ENCODE data around the gene CORO2A. TPM values are rescaled to one million over a fixed set of nuclear protein-coding genes. Genes with fewer than 3 reads are reported as not detected.
"Not testable (repeated sequence)": the region's sequence is repeated elsewhere in the genome, so short reads cannot be mapped to it uniquely, and the experiment has no call there.

CORO2A gene
- total and polyA plus RNA-seq, 3 experiments from 2014 or later: 5.1 to 11.9 (median 5.1) TPM

- Mint-ChIP-seq H3K36me3 (peaks cover 16 to 77% (median 25%) of the 10 kb centered on the region in 3 donors), H3K27me3 (no peaks in the 10 kb centered on the region), H3K27ac (peak overlapping the region in 7 of 8 donors; percentile 4 to 90 (median 42)), H3K9me3 (no peaks in the 10 kb centered on the region), H3K4me1 (peaks cover 32 to 57% (median 46%) of the 10 kb centered on the region in 3 donors), H3K4me3 (no peak overlapping the region)
- Histone ChIP-seq H3K4me3 (ENCODE audit: low read length) (no peak overlapping the region), H3K4me1 (ENCODE audit: insufficient read depth, low read length) (peaks cover 10% of the 10 kb centered on the region), H3K27ac (ENCODE audit: low read depth, low read length) (no peak overlapping the region), H3K36me3 (ENCODE audit: insufficient read depth, low read length) (peaks cover 16% of the 10 kb centered on the region), H3K9me3 (ENCODE audit: low read length) (no peaks in the 10 kb centered on the region), H3K27me3 (ENCODE audit: insufficient read depth, low read length, poor library complexity, severe bottlenecking) (no peaks in the 10 kb centered on the region)
- ChIA-PET POLR2A (interaction anchor here (0.7 kb wide), 1 partner anchor 16 kb away, joined by 3 read pairs; no protein-coding TSS in a partner anchor), CTCF (interaction anchor here (0.9 to 5.1 kb wide), 5 partner anchors 10 to 201 kb away, joined by 3 to 18 read pairs (median 4); no protein-coding TSS in a partner anchor)
- no peak for DNase-seq
Measured at GRCh38 chr9:98091735-98092612, 100.5 kb downstream of the CORO2A start.

- H3K4me3 ChIP-seq (ENCODE audit: low read length); H3K27me3 Mint-ChIP-seq; DNase-seq; H3K9me3 ChIP-seq (ENCODE audit: low read length); H3K27me3 ChIP-seq (ENCODE audit: insufficient read depth, low read length, poor library complexity, severe bottlenecking); H3K27ac ChIP-seq (ENCODE audit: low read depth, low read length); POLR2A ChIA-PET; H3K4me1 ChIP-seq (ENCODE audit: insufficient read depth, low read length); H3K4me3 Mint-ChIP-seq; H3K9me3 Mint-ChIP-seq: not testable (repeated sequence)
- Mint-ChIP-seq H3K4me1 (peaks cover 29 to 55% (median 50%) of the 10 kb centered on the region in 3 donors), H3K36me3 (peaks cover 18 to 77% (median 27%) of the 10 kb centered on the region in 3 donors), H3K27ac (peak overlapping the region in 2 of 8 donors; percentile 44 to 58)
- CTCF ChIA-PET: interaction anchor here (1.2 to 5.1 kb wide), 4 partner anchors 11 to 165 kb away, joined by 3 to 18 read pairs (median 4); partner anchors contain the start of gene TBC1D2
- peaks cover 14% of the 10 kb centered on the region for H3K36me3 ChIP-seq (ENCODE audit: insufficient read depth, low read length)
Measured at GRCh38 chr9:98090674-98091073, 101.8 kb downstream of the CORO2A start.

- no peaks in the 10 kb centered on the region for H3K9me3 Mint-ChIP-seq
- H3K4me3 Mint-ChIP-seq: peak overlapping the region in 3 of 7 donors; percentile 5 to 72 (median 70)
- ChIA-PET POLR2A (interaction anchor here (0.6 kb wide), 1 partner anchor 201 kb away, joined by 3 read pairs; no protein-coding TSS in a partner anchor), CTCF (interaction anchor here (1.1 to 1.2 kb wide), 2 partner anchors 13 to 21 kb away, joined by 3 to 4 read pairs; no protein-coding TSS in a partner anchor)
- H3K4me1 ChIP-seq (ENCODE audit: insufficient read depth, low read length): peaks cover 2% of the 10 kb centered on the region
- H3K4me3 ChIP-seq (ENCODE audit: low read length): no peak overlapping the region
- peaks cover 17 to 58% (median 55%) of the 10 kb centered on the region in 3 donors for H3K4me1 Mint-ChIP-seq
- H3K36me3 Mint-ChIP-seq: peaks cover 10 to 82% (median 21%) of the 10 kb centered on the region in 3 donors
- peak in 4 of 5 donors; percentile 18 to 57 (median 48) for DNase-seq
- H3K9me3 ChIP-seq (ENCODE audit: low read length): no peaks in the 10 kb centered on the region
- H3K36me3 ChIP-seq (ENCODE audit: insufficient read depth, low read length): peaks cover 9% of the 10 kb centered on the region
- H3K27me3 Mint-ChIP-seq: no peaks in the 10 kb centered on the region
- peak overlapping the region in 4 of 8 donors; percentile 66 to 79 (median 77) for H3K27ac Mint-ChIP-seq
- H3K27me3 ChIP-seq (ENCODE audit: insufficient read depth, low read length, poor library complexity, severe bottlenecking): no peaks in the 10 kb centered on the region
- H3K27ac ChIP-seq (ENCODE audit: low read depth, low read length): no peak overlapping the region
Measured at GRCh38 chr9:98087420-98088354, 104.8 kb downstream of the CORO2A start.

- peaks cover 19% of the 10 kb centered on the region for H3K36me3 ChIP-seq (ENCODE audit: insufficient read depth, low read length)
- Mint-ChIP-seq H3K4me3 (peak overlapping the region in 1 of 7 donors; percentile 72), H3K36me3 (peaks cover 9 to 84% (median 20%) of the 10 kb centered on the region in 3 donors), H3K9me3 (no peaks in the 10 kb centered on the region), H3K27ac (peak overlapping the region in 7 of 8 donors; percentile 1 to 91 (median 76)), H3K4me1 (peaks cover 25 to 64% (median 61%) of the 10 kb centered on the region in 3 donors), H3K27me3 (no peaks in the 10 kb centered on the region)
- ChIA-PET POLR2A (interaction anchor here (1.1 kb wide), 1 partner anchor 15 kb away, joined by 4 read pairs; no protein-coding TSS in a partner anchor), CTCF (interaction anchor here (1.1 kb wide), 1 partner anchor 12 kb away, joined by 3 read pairs; no protein-coding TSS in a partner anchor)
- H3K27ac ChIP-seq (ENCODE audit: low read depth, low read length): no peak overlapping the region
- no peak overlapping the region for H3K4me3 ChIP-seq (ENCODE audit: low read length)
- H3K27me3 ChIP-seq (ENCODE audit: insufficient read depth, low read length, poor library complexity, severe bottlenecking): no peaks in the 10 kb centered on the region
- no peak for DNase-seq
- no peaks in the 10 kb centered on the region for H3K9me3 ChIP-seq (ENCODE audit: low read length)
- H3K4me1 ChIP-seq (ENCODE audit: insufficient read depth, low read length): peaks cover 15% of the 10 kb centered on the region
Measured at GRCh38 chr9:98086461-98086860, 106.0 kb downstream of the CORO2A start.

- Mint-ChIP-seq H3K9me3 (no peaks in the 10 kb centered on the region), H3K4me1 (peaks cover 26 to 68% (median 63%) of the 10 kb centered on the region in 3 donors), H3K27ac (peak overlapping the region in 4 of 8 donors; percentile 67 to 82 (median 74)), H3K36me3 (peaks cover 9 to 88% (median 20%) of the 10 kb centered on the region in 3 donors), H3K27me3 (no peaks in the 10 kb centered on the region), H3K4me3 (no peak overlapping the region)
- Histone ChIP-seq H3K27me3 (ENCODE audit: insufficient read depth, low read length, poor library complexity, severe bottlenecking) (no peaks in the 10 kb centered on the region), H3K4me3 (ENCODE audit: low read length) (no peak overlapping the region), H3K9me3 (ENCODE audit: low read length) (no peaks in the 10 kb centered on the region), H3K36me3 (ENCODE audit: insufficient read depth, low read length) (peaks cover 19% of the 10 kb centered on the region), H3K4me1 (ENCODE audit: insufficient read depth, low read length) (peaks cover 17% of the 10 kb centered on the region), H3K27ac (ENCODE audit: low read depth, low read length) (no peak overlapping the region)
- POLR2A ChIA-PET: interaction anchor here (1.1 kb wide), 1 partner anchor 16 kb away, joined by 4 read pairs; no protein-coding TSS in a partner anchor
- DNase-seq: no peak
- CTCF ChIA-PET: no interaction called here
Measured at GRCh38 chr9:98085944-98086343, 106.5 kb downstream of the CORO2A start.

- Mint-ChIP-seq H3K4me3 (peak overlapping the region in 1 of 7 donors; percentile 7), H3K36me3 (peaks cover 9 to 90% (median 18%) of the 10 kb centered on the region in 3 donors), H3K27me3 (no peaks in the 10 kb centered on the region), H3K4me1 (peaks cover 24 to 64% (median 58%) of the 10 kb centered on the region in 3 donors), H3K27ac (peak overlapping the region; percentile 13 to 75 (median 65)), H3K9me3 (no peaks in the 10 kb centered on the region)
- Histone ChIP-seq H3K4me3 (ENCODE audit: low read length) (no peak overlapping the region), H3K36me3 (ENCODE audit: insufficient read depth, low read length) (peaks cover 26% of the 10 kb centered on the region), H3K27me3 (ENCODE audit: insufficient read depth, low read length, poor library complexity, severe bottlenecking) (no peaks in the 10 kb centered on the region), H3K9me3 (ENCODE audit: low read length) (no peaks in the 10 kb centered on the region), H3K4me1 (ENCODE audit: insufficient read depth, low read length) (peaks cover 17% of the 10 kb centered on the region), H3K27ac (ENCODE audit: low read depth, low read length) (no peak overlapping the region)
- POLR2A ChIA-PET: no interaction called here
- CTCF ChIA-PET: interaction anchor here (1.1 to 1.6 kb wide), 2 partner anchors 10 to 11 kb away, joined by 3 to 7 read pairs; no protein-coding TSS in a partner anchor
- no peak for DNase-seq
Measured at GRCh38 chr9:98085058-98085457, 107.4 kb downstream of the CORO2A start.

GRCh38 chr9:98084396-98084795 is 108.0 kb downstream of the CORO2A start:
- H3K4me3 ChIP-seq (ENCODE audit: low read length): no peak overlapping the region
- Mint-ChIP-seq H3K36me3 (peaks cover 9 to 87% (median 16%) of the 10 kb centered on the region in 3 donors), H3K9me3 (no peaks in the 10 kb centered on the region), H3K4me3 (no peak overlapping the region), H3K27me3 (no peaks in the 10 kb centered on the region), H3K27ac (peak overlapping the region in 5 of 8 donors; percentile 35 to 76 (median 67)), H3K4me1 (peaks cover 19 to 57% (median 52%) of the 10 kb centered on the region in 3 donors)
- no peaks in the 10 kb centered on the region for H3K27me3 ChIP-seq (ENCODE audit: insufficient read depth, low read length, poor library complexity, severe bottlenecking)
- H3K9me3 ChIP-seq (ENCODE audit: low read length): no peaks in the 10 kb centered on the region
- POLR2A ChIA-PET: interaction anchor here (0.6 kb wide), 1 partner anchor 173 kb away, joined by 3 read pairs; no protein-coding TSS in a partner anchor
- no peak for DNase-seq
- H3K4me1 ChIP-seq (ENCODE audit: insufficient read depth, low read length): peaks cover 17% of the 10 kb centered on the region
- H3K27ac ChIP-seq (ENCODE audit: low read depth, low read length): no peak overlapping the region
- peaks cover 26% of the 10 kb centered on the region for H3K36me3 ChIP-seq (ENCODE audit: insufficient read depth, low read length)
- CTCF ChIA-PET: interaction anchor here (1.1 to 1.6 kb wide), 2 partner anchors 10 to 11 kb away, joined by 3 to 7 read pairs; no protein-coding TSS in a partner anchor
